ENCODE measurements around the gene MYL6. TPM values are rescaled to one million over a fixed set of nuclear protein-coding genes. Genes with fewer than 3 reads are reported as not detected.

MYL6 gene
- total and polyA plus RNA-seq, 9 of the 15 experiments (the other 6 are each of a cell fraction or from before 2014, with no cell fraction given), result 557 to 1,664 (median 958) TPM

- TF ChIP-seq ZNF324 (CRISPR knock-in tag; IDR thresholded peaks at IDR 0.05) (no peak), ZNF766 (CRISPR knock-in tag; conservative IDR thresholded peaks at IDR 0.05) (no peak), PML (IDR thresholded peaks at IDR 0.05; ENCODE audit: low read length) (peak; percentile 33; the same call in 1 of the 2 replicates), THAP12 (CRISPR knock-in tag; IDR thresholded peaks at IDR 0.05) (no peak), MCM2 (IDR thresholded peaks at IDR 0.05; ENCODE audit: low read depth) (no peak), IFI16 (CRISPR knock-in tag; IDR thresholded peaks at IDR 0.05) (no peak), ATF4 (CRISPR knock-in tag; IDR thresholded peaks at IDR 0.05) (no peak), BDP1 (IDR thresholded peaks at IDR 0.05; ENCODE audit: insufficient read depth, insufficient read length) (no peak), TCF15 (CRISPR knock-in tag; IDR thresholded peaks at IDR 0.05) (no peak), ZNF445 (CRISPR knock-in tag; IDR thresholded peaks at IDR 0.05; ENCODE audit: low read depth) (no peak), JUND (IDR thresholded peaks at IDR 0.05; ENCODE audit: borderline replicate concordance, low read depth, low read length) (peak; percentile 65), JUND (tag; IDR thresholded peaks at IDR 0.05; ENCODE audit: borderline replicate concordance, low read depth, low read length) (no peak; the same call in 2 of the 3 replicates), SNIP1 (IDR thresholded peaks at IDR 0.05; ENCODE audit: low read depth) (no peak), ZNF518B (CRISPR knock-in tag; IDR thresholded peaks at IDR 0.05) (no peak), ZNF24 (IDR thresholded peaks at IDR 0.05) (0 out of 2 replicates have a peak, but pooled peaks have one; percentile 49), KDM5B (IDR thresholded peaks at IDR 0.05; ENCODE audit: insufficient replicate concordance, low read depth, low read length) (peak; percentile 77), HMG20A (CRISPR knock-in tag; conservative IDR thresholded peaks at IDR 0.05) (no peak), FOXA1 (IDR thresholded peaks at IDR 0.05; ENCODE audit: borderline replicate concordance) (no peak), ATF1 (CRISPR knock-in tag; IDR thresholded peaks at IDR 0.05) (no peak), ATF1 (tag; IDR thresholded peaks at IDR 0.05) (no peak), SMARCB1 (IDR thresholded peaks at IDR 0.05; ENCODE audit: insufficient read length, low read depth) (no peak), DNMT1 (IDR thresholded peaks at IDR 0.05) (no peak), ADNP (tag; IDR thresholded peaks at IDR 0.05) (no peak), KDM2B (CRISPR knock-in tag; IDR thresholded peaks at IDR 0.05) (no peak)
These were observed 31.1 kb downstream of the MYL6 start, which contains the start of gene SMARCC2 (continued) for GRCh38 chr12:56189099-56189917.

All from K562 (cell line).